GM19467 (cell line): ENCODE measurements around the gene FNDC5.

Source experiments
- ATAC-seq: cut with Tn5 transposase; IDR thresholded peaks from one replicate; pipeline ENCODE4 v1.9.1; 2021; ENCODE audit warnings: mild to moderate bottlenecking, moderate library complexity; ENCODE audit not compliant: unreplicated experiment

FNDC5 gene

GRCh38 chr1:32867151-32867550 lies 3.6 kb downstream of the FNDC5 start:
- ATAC-seq: no peak

- ATAC-seq: no peak
These were observed 4.9 kb downstream of the FNDC5 start for GRCh38 chr1:32865639-32866405.

GRCh38 chr1:32864375-32865019 lies 6.2 kb downstream of the FNDC5 start:
- no peak for ATAC-seq

DNA sequence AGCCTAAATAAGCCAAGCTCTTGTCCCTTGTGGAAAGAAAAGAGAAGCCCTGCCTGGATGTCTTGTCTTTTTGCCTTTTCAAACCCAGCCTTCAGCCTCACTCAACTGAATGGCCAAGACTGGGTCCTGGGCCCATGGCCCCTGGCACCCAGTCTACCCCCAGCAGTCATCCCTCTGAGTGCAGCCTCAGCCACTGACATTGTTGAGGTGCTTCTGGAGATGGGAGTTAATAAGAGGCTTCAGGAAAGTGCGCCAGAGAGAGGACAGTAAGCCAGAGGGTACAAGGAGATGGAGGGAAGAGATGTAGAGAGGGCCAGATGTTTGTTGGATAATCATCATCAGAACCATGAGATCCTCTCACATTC lies 6.8 kb downstream of the FNDC5 start:
- ATAC-seq: no peak

GRCh38 chr1:32863218-32863880 lies 7.4 kb downstream of the FNDC5 start:
- ATAC-seq: no peak

GRCh38 chr1:32861904-32862695 lies 8.6 kb downstream of the FNDC5 start:
- no peak for ATAC-seq

GRCh38 chr1:32860566-32860965 lies 10.1 kb downstream of the FNDC5 start:
- ATAC-seq: no peak

GRCh38 chr1:32859915-32860314 lies 10.8 kb downstream of the FNDC5 start:
- no peak for ATAC-seq

- no peak for ATAC-seq
These were observed 11.9 kb downstream of the FNDC5 start for GRCh38 chr1:32858791-32859190.

DNA sequence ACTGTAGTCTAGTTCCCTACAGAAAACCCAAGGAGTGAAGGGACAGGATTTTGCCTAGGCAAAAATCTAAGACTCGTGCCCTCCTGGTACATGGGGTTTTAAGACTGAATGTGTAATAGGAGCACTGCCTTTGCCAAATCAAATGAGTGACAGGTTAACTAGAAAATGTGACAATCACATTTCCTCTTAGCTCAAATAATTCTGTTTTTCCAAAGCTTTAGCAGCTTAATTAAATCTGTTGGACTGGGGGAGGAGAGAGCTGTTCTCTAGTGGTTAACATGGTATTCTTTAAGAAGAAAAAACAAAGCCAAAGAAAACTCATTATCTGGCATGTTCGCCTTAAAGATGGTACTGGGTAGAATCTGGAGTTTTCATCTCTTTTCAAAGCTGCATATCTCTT lies 12.6 kb downstream of the FNDC5 start:
- no peak for ATAC-seq

GRCh38 chr1:32855861-32856617 lies 14.7 kb downstream of the FNDC5 start:
- no peak for ATAC-seq

GRCh38 chr1:32848354-32849063 lies 22.2 kb downstream of the FNDC5 start:
- ATAC-seq: no peak

- ATAC-seq: no peak
These were observed 38.8 kb downstream of the FNDC5 start for GRCh38 chr1:32831878-32832277.

GRCh38 chr1:32830092-32830852 lies 40.4 kb downstream of the FNDC5 start:
- no peak for ATAC-seq

DNA sequence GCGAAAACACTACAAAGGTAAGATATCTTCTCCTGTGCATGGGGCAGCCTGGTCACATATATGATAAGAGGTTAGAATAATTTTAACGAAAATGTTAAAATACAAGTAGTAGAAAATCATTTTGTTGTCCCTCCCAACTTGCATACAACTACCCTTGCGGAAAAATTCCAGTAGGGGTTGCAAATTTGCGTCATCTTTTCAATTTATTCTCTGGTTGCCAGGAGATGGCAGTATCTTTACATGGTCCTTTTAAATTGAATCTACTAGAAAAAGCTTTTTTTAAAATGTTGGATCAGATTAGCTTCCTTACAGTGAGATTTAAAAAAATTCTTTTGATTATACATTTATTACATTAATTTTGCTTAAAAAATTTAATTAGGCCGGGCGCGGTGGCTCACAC lies 42.4 kb downstream of the FNDC5 start:
- ATAC-seq: no peak

GRCh38 chr1:32825181-32825580 lies 45.5 kb downstream of the FNDC5 start:
- no peak for ATAC-seq

- ATAC-seq: no peak
These were observed 51.7 kb downstream of the FNDC5 start for GRCh38 chr1:32818804-32819541.
